ENCODE measurements around the gene PEBP1. TPM values are rescaled to one million over a fixed set of nuclear protein-coding genes. Genes with fewer than 3 reads are reported as not detected.

Gene PEBP1
- total and polyA plus RNA-seq, 7 donors, result 202 to 358 (median 270) TPM

DNA sequence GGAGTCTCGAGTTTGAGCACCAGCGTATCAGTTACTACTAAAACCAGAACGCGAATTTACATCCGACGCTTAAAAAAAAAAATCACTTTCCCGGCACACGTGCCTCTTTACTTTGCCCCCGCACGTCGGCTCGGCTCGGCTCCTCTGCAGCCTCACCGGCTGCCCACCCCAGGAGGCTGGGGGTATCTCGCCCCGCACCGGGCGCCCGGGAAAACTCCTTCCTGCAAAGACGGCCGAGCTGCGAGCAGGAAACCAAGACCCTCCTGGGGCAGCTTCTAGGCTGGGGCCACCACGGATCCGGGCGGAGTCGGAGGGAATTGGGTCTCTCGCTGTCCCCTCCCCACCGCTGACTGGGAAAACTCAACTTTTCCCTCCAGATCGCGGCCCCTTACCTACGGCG lies 32.7 kb upstream of the PEBP1 start:
- peak overlapping the region; percentile 69 to 97 (median 76) for H3K4me3 ChIP-seq
- intact Hi-C loops (cut with DNase I), result loop anchor here (2.0 to 5.0 kb wide), 2 partner anchors 40 to 231 kb away; no protein-coding TSS in a partner anchor
- TF ChIP-seq, protein P1, sequence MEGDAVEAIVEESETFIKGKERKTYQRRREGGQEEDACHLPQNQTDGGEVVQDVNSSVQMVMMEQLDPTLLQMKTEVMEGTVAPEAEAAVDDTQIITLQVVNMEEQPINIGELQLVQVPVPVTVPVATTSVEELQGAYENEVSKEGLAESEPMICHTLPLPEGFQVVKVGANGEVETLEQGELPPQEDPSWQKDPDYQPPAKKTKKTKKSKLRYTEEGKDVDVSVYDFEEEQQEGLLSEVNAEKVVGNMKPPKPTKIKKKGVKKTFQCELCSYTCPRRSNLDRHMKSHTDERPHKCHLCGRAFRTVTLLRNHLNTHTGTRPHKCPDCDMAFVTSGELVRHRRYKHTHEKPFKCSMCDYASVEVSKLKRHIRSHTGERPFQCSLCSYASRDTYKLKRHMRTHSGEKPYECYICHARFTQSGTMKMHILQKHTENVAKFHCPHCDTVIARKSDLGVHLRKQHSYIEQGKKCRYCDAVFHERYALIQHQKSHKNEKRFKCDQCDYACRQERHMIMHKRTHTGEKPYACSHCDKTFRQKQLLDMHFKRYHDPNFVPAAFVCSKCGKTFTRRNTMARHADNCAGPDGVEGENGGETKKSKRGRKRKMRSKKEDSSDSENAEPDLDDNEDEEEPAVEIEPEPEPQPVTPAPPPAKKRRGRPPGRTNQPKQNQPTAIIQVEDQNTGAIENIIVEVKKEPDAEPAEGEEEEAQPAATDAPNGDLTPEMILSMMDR (IDR thresholded peaks at IDR 0.05), result no peak

DNA sequence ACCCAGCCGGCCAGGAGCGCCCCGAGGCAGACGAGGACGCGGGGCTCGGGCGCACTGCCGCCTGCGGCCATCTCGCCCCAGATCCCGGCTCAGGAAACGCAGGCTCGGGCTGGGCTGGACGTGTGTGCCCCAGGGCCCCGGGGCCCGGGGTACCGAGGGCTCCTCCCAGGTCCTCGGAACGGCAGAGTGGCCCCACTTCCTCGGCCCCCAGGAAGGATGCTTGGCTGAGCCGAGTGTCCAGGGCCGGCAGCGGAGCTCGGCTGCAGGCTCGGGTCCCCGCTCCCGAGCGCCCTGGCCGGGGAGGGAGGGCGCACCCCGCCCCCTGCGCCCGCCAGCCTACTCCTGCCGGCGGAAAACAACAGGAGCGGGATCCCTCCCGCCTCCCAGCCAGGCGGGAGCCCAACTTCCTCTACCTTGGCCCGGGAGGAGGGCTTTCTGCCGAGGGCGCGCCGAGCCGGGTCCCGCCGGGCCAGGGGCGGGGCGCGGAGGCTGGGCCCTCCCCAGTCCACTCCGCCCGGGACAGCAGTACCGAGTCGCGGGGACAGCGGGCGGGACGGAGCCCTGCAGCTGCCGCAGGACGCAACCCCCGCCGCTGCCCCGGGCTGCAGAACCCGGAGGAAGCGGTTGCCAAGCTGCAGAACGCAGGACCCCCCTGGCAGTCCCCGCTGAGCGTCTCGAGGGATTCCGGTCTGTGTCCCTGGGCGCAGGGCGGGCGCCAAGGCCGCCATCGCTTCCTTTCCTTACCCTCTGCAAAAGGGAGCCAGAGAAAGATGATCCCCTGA lies 32.1 kb upstream of the PEBP1 start, which contains the start of gene VSIG10:
VSIG10 (minus strand) TSS at position 411 of the 782 bp plus-strand sequence; CDS start at position 71, 340 bp downstream.
- intact Hi-C loops (cut with DNase I), result loop anchor here (1.0 to 5.0 kb wide), 3 partner anchors 41 to 231 kb away; partner anchors contain the start of gene RFC5
- Histone ChIP-seq H3K9me3 (no peaks in the 10 kb centered on the region), H3K27ac (peak within 1 kb of the TSS; percentile 78 to 85 (median 80)), H3K4me3 (peak within 1 kb of the TSS; percentile 69 to 97 (median 76)), H3K36me3 (no peaks in the 10 kb centered on the region), H3K27me3 (no peaks in the 10 kb centered on the region), H3K4me1 (peaks cover 3 to 17% (median 8%) of the 10 kb centered on the region in 4 donors)
- TF ChIP-seq POLR2AphosphoS5 (IDR thresholded peaks at IDR 0.05), result peak; percentile 11 to 65 (median 48)
- no peak for TF ChIP-seq EP300 (IDR thresholded peaks at IDR 0.05)
- TF ChIP-seq POLR2A (IDR thresholded peaks at IDR 0.05), result peak in 1 of 2 donors; percentile 61
- TF ChIP-seq, protein P1 (IDR thresholded peaks at IDR 0.05), result no peak
- DNase-seq, result peak; percentile 91
- 0 to 1% methylated on average over 75 of the region's 75 CpGs for WGBS, 2 donors

More for the DNA sequence above, 32.7 kb upstream of the PEBP1 start:
- no peaks in the 10 kb centered on the region for H3K9me3 ChIP-seq
- no peaks in the 10 kb centered on the region for H3K36me3 ChIP-seq
- peak; percentile 66 for DNase-seq
- 0% methylated on average over 32 of the region's 32 CpGs for WGBS, 2 donors
- H3K4me1 ChIP-seq, result peaks cover 3 to 17% (median 8%) of the 10 kb centered on the region in 4 donors
- peak overlapping the region; percentile 78 to 85 (median 80) for H3K27ac ChIP-seq
- H3K27me3 ChIP-seq, result no peaks in the 10 kb centered on the region

DNA sequence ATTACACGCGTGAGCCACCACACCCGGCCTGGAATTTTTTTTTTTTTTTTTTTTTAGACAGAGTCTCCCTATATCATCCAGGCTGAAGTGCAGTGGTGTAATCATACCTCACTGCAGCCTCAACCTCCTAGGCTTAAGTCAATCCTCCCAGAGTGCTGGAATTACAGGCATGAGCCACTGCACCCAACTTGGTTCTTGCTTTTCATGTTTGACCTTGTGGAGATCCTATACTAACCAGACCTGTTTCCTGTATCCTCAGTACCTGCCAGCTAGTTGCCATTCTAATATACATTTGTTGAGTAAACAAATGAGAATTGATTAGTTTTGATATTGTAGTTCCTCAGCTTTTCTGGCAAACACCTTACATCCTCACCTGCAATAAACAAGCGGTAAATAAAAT lies 28.9 kb upstream of the PEBP1 start:
- 52 to 94% methylated on average over 4 of the region's 4 CpGs for whole genome bisulfite sequencing, 2 donors
- Histone ChIP-seq H3K9me3 (no peaks in the 10 kb centered on the region), H3K4me1 (peaks cover 3 to 17% (median 8%) of the 10 kb centered on the region in 4 donors), H3K4me3 (no peak overlapping the region), H3K36me3 (no peaks in the 10 kb centered on the region), H3K27ac (no peak overlapping the region), H3K27me3 (no peaks in the 10 kb centered on the region)
- DNase-seq, result no peak
- intact Hi-C loops (cut with DNase I), result no loop called here
- TF ChIP-seq EP300 (IDR thresholded peaks at IDR 0.05), result no peak
- no peak for TF ChIP-seq POLR2AphosphoS5 (IDR thresholded peaks at IDR 0.05)
- TF ChIP-seq, protein P1 (IDR thresholded peaks at IDR 0.05), result no peak
- TF ChIP-seq POLR2A (IDR thresholded peaks at IDR 0.05), result no peak

DNA sequence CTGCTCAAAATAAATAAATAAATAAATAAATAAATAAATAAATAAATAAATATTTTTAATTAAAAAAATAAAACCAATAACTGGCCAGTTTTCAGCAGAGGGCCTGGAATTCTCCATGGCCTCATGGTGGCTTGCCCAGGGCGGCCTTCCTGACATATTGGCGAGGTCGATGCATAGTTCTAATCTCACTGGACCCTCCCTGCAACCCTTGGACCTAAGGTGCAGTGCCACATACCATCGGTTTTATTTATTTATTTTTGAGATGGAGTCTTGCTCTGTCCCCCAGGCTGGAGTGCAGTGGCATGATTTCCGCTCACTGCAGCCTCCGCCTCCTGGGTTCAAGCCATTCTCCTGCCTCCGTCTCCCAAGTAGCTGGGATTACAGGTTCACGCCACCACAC lies 28.2 kb upstream of the PEBP1 start:
- Histone ChIP-seq H3K27me3 (no peaks in the 10 kb centered on the region), H3K9me3 (no peaks in the 10 kb centered on the region), H3K27ac (no peak overlapping the region), H3K4me1 (peaks cover 3 to 14% (median 6%) of the 10 kb centered on the region in 4 donors), H3K4me3 (no peak overlapping the region), H3K36me3 (no peaks in the 10 kb centered on the region)
- 79 to 90% methylated on average over 8 of the region's 8 CpGs for WGBS, 2 donors
- TF ChIP-seq, protein P1 (IDR thresholded peaks at IDR 0.05), result no peak
- no peak for TF ChIP-seq POLR2AphosphoS5 (IDR thresholded peaks at IDR 0.05)
- TF ChIP-seq EP300 (IDR thresholded peaks at IDR 0.05), result no peak
- no peak for TF ChIP-seq POLR2A (IDR thresholded peaks at IDR 0.05)
- intact Hi-C loops (cut with DNase I), result no loop called here
- DNase-seq, result no peak

Data from sigmoid colon (tissue), 7 donors.